HUES48 (cell line): ENCODE data around the gene SEC24D.
A peak's percentile ranks its signal among the peaks of the same experiment; 100 is the strongest.
"Not testable (repeated sequence)": the region's sequence is repeated elsewhere in the genome, so short reads cannot be mapped to it uniquely, and the experiment has no call there.

Experiments
- H3K27ac ChIP-seq: one replicate; pipeline ENCODE4 v1.7.0; 2013; ENCODE audit warnings: low read depth, low read length, inconsistent platforms
- H3K27me3 ChIP-seq: 2 replicates; pipeline ENCODE4 v1.6.1; 2013; ENCODE audit warnings: mild to moderate bottlenecking, low read length; ENCODE audit not compliant: control insufficient read depth, insufficient read depth
- H3K36me3 ChIP-seq: 2 replicates; pipeline ENCODE4 v1.6.1; 2013; ENCODE audit warnings: low read length; ENCODE audit not compliant: control insufficient read depth, insufficient read depth
- H3K4me1 ChIP-seq: 2 replicates; pipeline ENCODE4 v1.6.1; 2013; ENCODE audit warnings: mild to moderate bottlenecking, low read length; ENCODE audit not compliant: control insufficient read depth, insufficient read depth
- H3K4me3 ChIP-seq: 2 replicates; pipeline ENCODE4 v1.5.1; 2013; ENCODE audit warnings: mild to moderate bottlenecking, low read depth, low read length
- H3K9ac ChIP-seq: 2 replicates; pipeline ENCODE4 v1.6.1; 2013; ENCODE audit warnings: mild to moderate bottlenecking, low read depth, low read length, moderate library complexity
- H3K9me3 ChIP-seq: 2 replicates; pipeline ENCODE4 v1.6.1; 2013; ENCODE audit warnings: low read length; ENCODE audit not compliant: control insufficient read depth, insufficient read depth

The SEC24D gene, protein sequence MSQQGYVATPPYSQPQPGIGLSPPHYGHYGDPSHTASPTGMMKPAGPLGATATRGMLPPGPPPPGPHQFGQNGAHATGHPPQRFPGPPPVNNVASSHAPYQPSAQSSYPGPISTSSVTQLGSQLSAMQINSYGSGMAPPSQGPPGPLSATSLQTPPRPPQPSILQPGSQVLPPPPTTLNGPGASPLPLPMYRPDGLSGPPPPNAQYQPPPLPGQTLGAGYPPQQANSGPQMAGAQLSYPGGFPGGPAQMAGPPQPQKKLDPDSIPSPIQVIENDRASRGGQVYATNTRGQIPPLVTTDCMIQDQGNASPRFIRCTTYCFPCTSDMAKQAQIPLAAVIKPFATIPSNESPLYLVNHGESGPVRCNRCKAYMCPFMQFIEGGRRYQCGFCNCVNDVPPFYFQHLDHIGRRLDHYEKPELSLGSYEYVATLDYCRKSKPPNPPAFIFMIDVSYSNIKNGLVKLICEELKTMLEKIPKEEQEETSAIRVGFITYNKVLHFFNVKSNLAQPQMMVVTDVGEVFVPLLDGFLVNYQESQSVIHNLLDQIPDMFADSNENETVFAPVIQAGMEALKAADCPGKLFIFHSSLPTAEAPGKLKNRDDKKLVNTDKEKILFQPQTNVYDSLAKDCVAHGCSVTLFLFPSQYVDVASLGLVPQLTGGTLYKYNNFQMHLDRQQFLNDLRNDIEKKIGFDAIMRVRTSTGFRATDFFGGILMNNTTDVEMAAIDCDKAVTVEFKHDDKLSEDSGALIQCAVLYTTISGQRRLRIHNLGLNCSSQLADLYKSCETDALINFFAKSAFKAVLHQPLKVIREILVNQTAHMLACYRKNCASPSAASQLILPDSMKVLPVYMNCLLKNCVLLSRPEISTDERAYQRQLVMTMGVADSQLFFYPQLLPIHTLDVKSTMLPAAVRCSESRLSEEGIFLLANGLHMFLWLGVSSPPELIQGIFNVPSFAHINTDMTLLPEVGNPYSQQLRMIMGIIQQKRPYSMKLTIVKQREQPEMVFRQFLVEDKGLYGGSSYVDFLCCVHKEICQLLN

GRCh38 chr4:118835571-118836300, at the start of gene SEC24D:
SEC24D (minus strand) TSS chr4:118836126; CDS start chr4:118833696, 2,430 bp downstream.
- H3K4me3 ChIP-seq, result peak within 1 kb of the TSS; percentile 94
- H3K9me3 ChIP-seq, result no peaks in the 10 kb centered on the region
- H3K9ac ChIP-seq, result peak within 1 kb of the TSS; percentile 95
- peaks cover 21% of the 10 kb centered on the region for H3K4me1 ChIP-seq
- H3K27ac ChIP-seq, result peak within 1 kb of the TSS; percentile 92
- no peaks in the 10 kb centered on the region for H3K27me3 ChIP-seq
- H3K36me3 ChIP-seq, result peaks cover 31% of the 10 kb centered on the region

DNA sequence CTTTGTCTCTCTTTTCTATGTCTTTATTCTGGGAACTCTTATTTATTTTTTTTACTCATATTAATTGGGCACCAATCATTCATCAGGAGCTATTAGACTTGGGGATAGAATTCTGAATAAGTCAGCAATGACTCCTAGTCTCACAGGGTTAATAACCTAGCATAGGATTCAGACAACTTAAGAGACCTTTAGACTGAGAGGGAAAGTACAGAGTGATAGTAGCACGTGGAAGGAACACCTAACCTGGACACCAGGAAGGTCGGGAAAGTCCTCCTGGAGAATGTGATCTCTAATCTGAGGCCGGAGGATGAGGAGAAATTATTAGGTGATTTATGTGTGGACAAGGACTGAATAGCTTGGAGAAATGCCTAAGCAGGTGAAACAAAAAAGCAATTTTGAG, 48.8 kb upstream of the SEC24D start:
- H3K36me3 ChIP-seq, result no peaks in the 10 kb centered on the region

DNA sequence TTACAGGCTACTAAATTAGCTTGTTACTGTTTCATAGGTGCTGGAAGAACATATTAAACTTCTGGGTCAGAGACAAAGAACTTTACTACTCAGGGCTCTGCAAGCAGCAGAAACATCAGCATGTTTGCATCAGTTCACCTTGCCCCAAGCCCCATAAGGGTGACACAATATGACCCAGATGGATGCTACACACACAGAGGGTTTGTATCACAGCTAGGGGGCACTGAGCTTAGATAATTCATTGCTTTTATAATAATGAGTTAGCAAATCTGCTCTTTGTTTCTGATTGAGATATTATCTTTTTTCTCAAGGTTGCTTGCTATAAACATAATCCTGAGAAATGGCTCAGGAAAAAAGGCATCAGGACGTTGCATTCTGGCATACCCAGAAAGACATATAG, 47.9 kb upstream of the SEC24D start:
- no peak overlapping the region for H3K4me3 ChIP-seq
- peaks cover 17% of the 10 kb centered on the region for H3K4me1 ChIP-seq
- no peaks in the 10 kb centered on the region for H3K27me3 ChIP-seq
- H3K9me3 ChIP-seq, result no peaks in the 10 kb centered on the region
- no peaks in the 10 kb centered on the region for H3K36me3 ChIP-seq
- H3K9ac ChIP-seq, result no peak overlapping the region
- H3K27ac ChIP-seq, result no peak overlapping the region

More for the DNA sequence above, 48.8 kb upstream of the SEC24D start:
- Histone ChIP-seq H3K4me1 (peaks cover 17% of the 10 kb centered on the region), H3K27ac (no peak overlapping the region), H3K9ac (no peak overlapping the region), H3K27me3 (no peaks in the 10 kb centered on the region), H3K9me3 (no peaks in the 10 kb centered on the region), H3K4me3 (no peak overlapping the region)

DNA sequence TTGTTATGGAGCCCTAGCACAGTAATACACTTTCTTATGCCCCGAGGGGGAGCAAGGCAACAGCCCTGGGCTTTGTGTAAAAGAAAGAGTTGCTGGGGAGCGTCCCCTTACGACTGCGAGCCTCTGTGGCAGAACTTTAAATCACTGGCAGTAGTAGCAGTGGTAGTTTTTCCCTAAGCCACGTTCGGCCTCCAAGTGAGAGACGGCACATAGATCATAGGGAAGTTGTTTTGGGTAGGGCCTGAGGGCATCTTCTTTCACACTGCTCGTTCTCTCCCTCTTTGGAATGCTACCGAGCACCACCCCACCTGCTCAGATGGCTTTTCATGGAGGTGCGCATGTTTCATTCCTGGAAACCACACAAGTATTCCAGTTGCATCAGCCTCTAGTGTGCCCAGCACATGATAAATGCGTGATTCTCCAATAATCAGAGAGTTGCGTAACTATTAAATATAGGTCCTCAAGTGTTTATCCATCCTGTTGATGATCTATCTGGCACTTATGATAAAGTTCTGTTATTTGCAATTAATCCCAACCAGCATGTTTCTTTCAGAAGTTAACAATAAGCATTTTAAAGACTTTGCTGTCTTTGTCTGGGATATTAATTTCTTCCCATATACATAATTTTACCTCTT, 45.7 kb upstream of the SEC24D start:
- no peak overlapping the region for H3K4me3 ChIP-seq
- peaks cover 11% of the 10 kb centered on the region for H3K4me1 ChIP-seq
- H3K27ac ChIP-seq, result no peak overlapping the region
- H3K27me3 ChIP-seq, result no peaks in the 10 kb centered on the region
- H3K9me3 ChIP-seq, result peaks cover 6% of the 10 kb centered on the region; the same call in 1 of the 2 replicates
- no peak overlapping the region for H3K9ac ChIP-seq
- H3K36me3 ChIP-seq, result no peaks in the 10 kb centered on the region

- Histone ChIP-seq H3K4me1 (peaks cover 17% of the 10 kb centered on the region), H3K36me3 (no peaks in the 10 kb centered on the region), H3K27me3 (no peaks in the 10 kb centered on the region), H3K9me3 (peaks cover 6% of the 10 kb centered on the region; the same call in 1 of the 2 replicates), H3K27ac (no peak overlapping the region), H3K9ac (no peak overlapping the region), H3K4me3 (no peak overlapping the region)
These were observed 43.5 kb upstream of the SEC24D start for GRCh38 chr4:118879409-118879808.

- H3K4me3 ChIP-seq, H3K9me3 ChIP-seq, H3K27me3 ChIP-seq, H3K9ac ChIP-seq, H3K27ac ChIP-seq, H3K36me3 ChIP-seq: not testable (repeated sequence)
- H3K4me1 ChIP-seq, result peaks cover 13% of the 10 kb centered on the region
These were observed 42.6 kb upstream of the SEC24D start for GRCh38 chr4:118878507-118878906.

DNA sequence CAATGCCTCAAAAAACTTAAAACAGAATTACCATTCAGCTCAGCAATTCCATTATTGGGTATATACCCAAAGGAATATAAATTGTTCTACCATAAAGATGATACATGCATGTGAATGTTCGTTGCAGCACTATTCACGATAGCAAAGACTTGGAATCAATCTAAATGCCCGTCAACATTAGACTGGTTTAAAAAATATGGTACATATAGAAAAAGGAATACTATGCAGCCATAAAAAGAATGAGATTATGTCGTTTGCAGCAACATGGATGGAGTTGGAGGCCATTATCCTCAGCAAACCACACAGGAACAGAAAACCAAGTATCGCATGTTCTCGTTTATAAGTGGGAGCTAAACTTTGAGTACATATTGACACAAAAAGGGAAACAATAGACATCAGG, 41.9 kb upstream of the SEC24D start:
- Histone ChIP-seq H3K27ac (no peak overlapping the region), H3K9ac (no peak overlapping the region), H3K9me3 (peaks cover 6% of the 10 kb centered on the region; the same call in 1 of the 2 replicates), H3K4me1 (peaks cover 13% of the 10 kb centered on the region), H3K27me3 (no peaks in the 10 kb centered on the region), H3K36me3 (no peaks in the 10 kb centered on the region), H3K4me3 (no peak overlapping the region)

- Histone ChIP-seq H3K27me3 (no peaks in the 10 kb centered on the region), H3K9ac (no peak overlapping the region), H3K4me1 (peaks cover 26% of the 10 kb centered on the region), H3K4me3 (no peak overlapping the region), H3K27ac (no peak overlapping the region), H3K9me3 (no peaks in the 10 kb centered on the region), H3K36me3 (no peaks in the 10 kb centered on the region)
These were observed 36.3 kb upstream of the SEC24D start for GRCh38 chr4:118872181-118872580.

DNA sequence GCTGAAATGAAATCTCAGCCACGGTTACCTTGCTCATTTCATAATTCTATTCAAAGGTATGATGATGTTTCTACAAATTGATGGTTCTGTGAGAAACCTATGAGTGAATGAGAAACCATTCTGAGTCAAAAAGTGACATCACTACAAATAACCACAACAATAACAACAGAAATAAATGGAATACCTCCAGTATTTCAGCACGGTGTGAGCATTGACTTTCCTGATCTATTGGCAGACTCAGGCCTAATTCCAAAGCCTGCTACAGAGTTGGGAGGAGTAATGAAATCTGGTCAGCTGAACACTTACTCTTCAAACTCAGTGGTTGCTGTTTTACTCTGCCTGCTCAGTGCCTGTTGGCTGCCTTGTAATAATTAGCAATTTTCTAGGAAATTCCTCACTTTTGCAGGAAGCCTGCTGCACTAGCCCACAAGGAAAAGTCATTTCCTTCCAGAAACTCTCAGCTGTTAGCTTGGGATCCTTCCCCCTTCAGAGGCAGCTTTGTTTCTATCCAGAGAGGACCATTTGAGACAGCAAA, 33.9 kb upstream of the SEC24D start:
- peaks cover 30% of the 10 kb centered on the region for H3K4me1 ChIP-seq
- H3K27ac ChIP-seq, result peak overlapping the region; percentile 39
- H3K9ac ChIP-seq, result no peak overlapping the region
- no peaks in the 10 kb centered on the region for H3K36me3 ChIP-seq
- no peak overlapping the region for H3K4me3 ChIP-seq
- H3K9me3 ChIP-seq, result no peaks in the 10 kb centered on the region
- no peaks in the 10 kb centered on the region for H3K27me3 ChIP-seq
